Measurements from ENCODE around the gene LTB. TPM values are rescaled to one million over a fixed set of nuclear protein-coding genes. Genes with fewer than 3 reads are reported as not detected.
"Not testable (repeated sequence)": the region's sequence is repeated elsewhere in the genome, so short reads cannot be mapped to it uniquely, and the experiment has no call there.

LTB gene
- total and polyA plus RNA-seq, 4 donors: 9.8 to 31.9 (median 12.2) TPM

DNA sequence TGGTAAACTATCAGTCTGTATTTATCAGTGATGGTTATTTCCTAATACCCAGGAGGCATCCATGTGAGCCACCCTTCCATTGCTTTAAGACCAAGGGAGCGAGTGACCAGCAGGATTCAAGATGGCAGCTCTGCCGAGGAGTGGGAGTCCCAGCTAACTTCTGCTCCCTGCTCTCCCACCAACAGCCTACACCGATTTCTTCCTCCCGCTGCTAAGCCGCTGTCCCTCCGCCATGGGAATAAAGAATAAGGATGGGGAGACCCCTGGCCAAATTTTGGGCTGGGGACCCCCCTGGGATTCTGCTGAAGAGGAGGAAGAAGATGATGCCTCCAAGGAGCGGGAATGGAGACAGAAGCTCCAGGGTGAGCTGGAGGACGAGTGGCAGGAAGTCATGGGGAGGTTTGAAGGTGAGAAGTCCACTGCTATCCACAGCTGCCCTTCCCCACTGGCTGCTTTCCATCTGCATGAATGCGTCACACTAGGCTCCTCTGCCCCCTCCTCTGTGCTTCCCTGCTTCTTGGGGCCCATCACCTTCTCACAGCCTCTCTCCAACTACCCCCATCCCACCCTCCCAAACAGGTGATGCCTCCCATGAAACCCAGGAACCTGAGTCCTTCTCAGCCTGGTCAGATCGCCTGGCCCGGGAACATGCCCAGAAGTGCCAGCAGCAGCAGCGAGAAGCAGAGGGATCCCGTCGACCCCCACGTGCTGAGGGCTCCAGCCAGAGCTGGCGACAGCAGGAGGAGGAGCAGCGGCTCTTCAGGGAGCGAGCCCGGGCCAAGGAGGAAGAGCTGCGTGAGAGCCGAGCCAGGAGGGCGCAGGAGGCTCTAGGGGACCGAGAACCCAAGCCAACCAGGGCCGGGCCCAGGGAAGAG, 24.5 kb downstream of the LTB start:
- no peaks in the 10 kb centered on the region for H3K9me3 ChIP-seq (ENCODE audit: control insufficient read depth in 4 of 4, insufficient read depth in 3 of 4, low read length in 3 of 4)
- 56 to 62% methylated on average over 23 to 24 of the region's 24 CpGs for WGBS, 2 donors
- ATAC-seq (ENCODE audit: insufficient read depth, low FRiP score): no peak
- TF ChIP-seq, protein P1, sequence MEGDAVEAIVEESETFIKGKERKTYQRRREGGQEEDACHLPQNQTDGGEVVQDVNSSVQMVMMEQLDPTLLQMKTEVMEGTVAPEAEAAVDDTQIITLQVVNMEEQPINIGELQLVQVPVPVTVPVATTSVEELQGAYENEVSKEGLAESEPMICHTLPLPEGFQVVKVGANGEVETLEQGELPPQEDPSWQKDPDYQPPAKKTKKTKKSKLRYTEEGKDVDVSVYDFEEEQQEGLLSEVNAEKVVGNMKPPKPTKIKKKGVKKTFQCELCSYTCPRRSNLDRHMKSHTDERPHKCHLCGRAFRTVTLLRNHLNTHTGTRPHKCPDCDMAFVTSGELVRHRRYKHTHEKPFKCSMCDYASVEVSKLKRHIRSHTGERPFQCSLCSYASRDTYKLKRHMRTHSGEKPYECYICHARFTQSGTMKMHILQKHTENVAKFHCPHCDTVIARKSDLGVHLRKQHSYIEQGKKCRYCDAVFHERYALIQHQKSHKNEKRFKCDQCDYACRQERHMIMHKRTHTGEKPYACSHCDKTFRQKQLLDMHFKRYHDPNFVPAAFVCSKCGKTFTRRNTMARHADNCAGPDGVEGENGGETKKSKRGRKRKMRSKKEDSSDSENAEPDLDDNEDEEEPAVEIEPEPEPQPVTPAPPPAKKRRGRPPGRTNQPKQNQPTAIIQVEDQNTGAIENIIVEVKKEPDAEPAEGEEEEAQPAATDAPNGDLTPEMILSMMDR (IDR thresholded peaks at IDR 0.05; ENCODE audit: control extremely low read depth, extremely low read depth): no peak
- no peaks in the 10 kb centered on the region for H3K27me3 ChIP-seq (ENCODE audit: control insufficient read depth in 3 of 3, insufficient read depth in 3 of 3, low read length in 2 of 3)
- peaks cover 6 to 20% (median 14%) of the 10 kb centered on the region in 4 donors for H3K36me3 ChIP-seq (ENCODE audit: control insufficient read depth in 4 of 4, insufficient read depth in 4 of 4, low read length in 4 of 4)
- H3K4me1 ChIP-seq (ENCODE audit: control insufficient read depth in 5 of 5, insufficient read depth in 5 of 5, low read length in 5 of 5): peaks cover 0 to 27% (median 0%) of the 10 kb centered on the region in 5 donors
- H3K9ac ChIP-seq (ENCODE audit: insufficient read depth in 1 of 2, low read length in 2 of 2): no peak overlapping the region
- DNase-seq: no peak
- no peak overlapping the region for H3K4me3 ChIP-seq
- peak overlapping the region in 1 of 2 donors; percentile 87 for H3K27ac ChIP-seq (ENCODE audit: low read depth in 1 of 2, low read length in 1 of 2)

DNA sequence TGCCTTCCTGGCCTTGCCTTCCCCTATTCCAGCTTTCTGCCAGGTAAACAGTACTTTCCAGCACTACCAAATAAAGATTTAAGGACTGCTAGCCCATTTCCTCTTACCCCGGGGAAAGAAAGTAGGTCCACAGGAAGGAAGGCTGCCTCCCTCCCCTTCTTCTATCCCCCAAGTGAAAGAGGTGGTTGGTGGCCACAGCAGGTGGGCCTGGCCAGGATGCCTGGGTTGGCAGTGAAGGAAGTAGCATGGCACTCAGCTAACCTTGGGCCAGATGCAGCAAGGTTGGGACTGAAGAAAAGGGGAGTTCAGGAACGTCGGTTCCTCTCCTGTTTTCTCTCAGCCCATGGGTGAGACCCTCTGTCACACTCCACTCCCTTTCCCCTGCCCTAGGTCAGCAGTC, 25.9 kb downstream of the LTB start:
- Histone ChIP-seq H3K9me3 (ENCODE audit: control insufficient read depth in 4 of 4, insufficient read depth in 3 of 4, low read length in 3 of 4) (no peaks in the 10 kb centered on the region), H3K9ac (ENCODE audit: insufficient read depth in 1 of 2, low read length in 2 of 2) (no peak overlapping the region), H3K36me3 (ENCODE audit: control insufficient read depth in 4 of 4, insufficient read depth in 4 of 4, low read length in 4 of 4) (peaks cover 6 to 20% (median 14%) of the 10 kb centered on the region in 4 donors), H3K4me3 (no peak overlapping the region), H3K4me1 (ENCODE audit: control insufficient read depth in 5 of 5, insufficient read depth in 5 of 5, low read length in 5 of 5) (peaks cover 0 to 27% (median 0%) of the 10 kb centered on the region in 5 donors), H3K27me3 (ENCODE audit: control insufficient read depth in 3 of 3, insufficient read depth in 3 of 3, low read length in 2 of 3) (no peaks in the 10 kb centered on the region), H3K27ac (ENCODE audit: low read depth in 1 of 2, low read length in 1 of 2) (no peak overlapping the region)
- TF ChIP-seq, protein P1 (IDR thresholded peaks at IDR 0.05; ENCODE audit: control extremely low read depth, extremely low read depth): no peak
- DNase-seq (no peak), ATAC-seq (ENCODE audit: insufficient read depth, low FRiP score) (no peak)
- 46 to 65% methylated on average over 3 of the region's 3 CpGs for WGBS, 2 donors

DNA sequence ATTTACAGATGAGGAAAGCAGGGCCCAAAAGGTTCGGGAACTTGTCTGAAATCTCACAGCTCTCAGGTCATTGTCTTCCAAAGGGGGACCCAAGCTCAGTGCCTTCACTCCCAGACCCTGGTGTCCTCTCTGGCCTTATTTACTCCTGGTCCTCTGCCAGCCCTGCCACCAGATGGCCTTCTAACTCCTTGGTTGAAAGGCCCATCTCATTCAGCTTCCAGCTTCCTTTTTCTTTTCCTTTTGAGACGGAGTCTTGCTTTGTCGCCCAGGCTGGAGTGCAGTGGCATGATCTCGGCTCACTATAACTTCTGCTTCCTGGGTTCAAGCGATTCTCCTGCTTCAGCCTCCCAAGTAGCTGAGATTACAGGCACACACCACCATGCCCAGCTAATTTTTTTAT, 30.9 kb downstream of the LTB start:
- not testable (repeated sequence) for H3K4me3 ChIP-seq; H3K9ac ChIP-seq (ENCODE audit: insufficient read depth in 1 of 2, low read length in 2 of 2); ATAC-seq (ENCODE audit: insufficient read depth, low FRiP score); H3K27me3 ChIP-seq (ENCODE audit: control insufficient read depth in 3 of 3, insufficient read depth in 3 of 3, low read length in 2 of 3); H3K9me3 ChIP-seq (ENCODE audit: control insufficient read depth in 4 of 4, insufficient read depth in 3 of 4, low read length in 3 of 4); H3K27ac ChIP-seq (ENCODE audit: low read depth in 1 of 2, low read length in 1 of 2)
- TF ChIP-seq, protein P1 (IDR thresholded peaks at IDR 0.05; ENCODE audit: control extremely low read depth, extremely low read depth): peak; percentile 80
- peak in 2 of 3 donors; percentile 26 to 49 for DNase-seq
- peaks cover 0 to 18% (median 7%) of the 10 kb centered on the region in 4 donors for H3K36me3 ChIP-seq (ENCODE audit: control insufficient read depth in 4 of 4, insufficient read depth in 4 of 4, low read length in 4 of 4)
- H3K4me1 ChIP-seq (ENCODE audit: control insufficient read depth in 5 of 5, insufficient read depth in 5 of 5, low read length in 5 of 5): peaks cover 0 to 18% (median 4%) of the 10 kb centered on the region in 5 donors
- 14 to 41% methylated on average over 5 of the region's 5 CpGs for WGBS, 2 donors

Measured in lung (tissue), 12 donors.